Measurements from ENCODE around the gene MAPKAPK2. TPM values are rescaled to one million over a fixed set of nuclear protein-coding genes. Genes with fewer than 3 reads are reported as not detected.
A peak's percentile ranks its signal among the peaks of the same experiment; 100 is the strongest.

Gene MAPKAPK2
- polyA plus RNA-seq, 1 donor (not counting 4 experiments of a cell fraction or from before 2014, with no cell fraction given): 41.5 TPM

- no peaks in the 10 kb centered on the region for H3K9me3 ChIP-seq (ENCODE audit: control insufficient read depth, low read depth, low read length)
- no peak overlapping the region for H3K27ac ChIP-seq (ENCODE audit: control insufficient read depth, insufficient read depth, low read length)
- no peaks in the 10 kb centered on the region for H3K79me2 ChIP-seq (ENCODE audit: control insufficient read depth, insufficient read depth, low read length)
- H3K36me3 ChIP-seq (ENCODE audit: control insufficient read depth in 2 of 2, extremely low read depth in 1 of 2, insufficient read depth in 2 of 2, low read length in 2 of 2): peaks cover 3 to 23% of the 10 kb centered on the region in 2 experiments
- DNase-seq (ENCODE audit: low read depth, low spot score) (no peak), FAIRE-seq (no peak)
- TF ChIP-seq, protein P1, sequence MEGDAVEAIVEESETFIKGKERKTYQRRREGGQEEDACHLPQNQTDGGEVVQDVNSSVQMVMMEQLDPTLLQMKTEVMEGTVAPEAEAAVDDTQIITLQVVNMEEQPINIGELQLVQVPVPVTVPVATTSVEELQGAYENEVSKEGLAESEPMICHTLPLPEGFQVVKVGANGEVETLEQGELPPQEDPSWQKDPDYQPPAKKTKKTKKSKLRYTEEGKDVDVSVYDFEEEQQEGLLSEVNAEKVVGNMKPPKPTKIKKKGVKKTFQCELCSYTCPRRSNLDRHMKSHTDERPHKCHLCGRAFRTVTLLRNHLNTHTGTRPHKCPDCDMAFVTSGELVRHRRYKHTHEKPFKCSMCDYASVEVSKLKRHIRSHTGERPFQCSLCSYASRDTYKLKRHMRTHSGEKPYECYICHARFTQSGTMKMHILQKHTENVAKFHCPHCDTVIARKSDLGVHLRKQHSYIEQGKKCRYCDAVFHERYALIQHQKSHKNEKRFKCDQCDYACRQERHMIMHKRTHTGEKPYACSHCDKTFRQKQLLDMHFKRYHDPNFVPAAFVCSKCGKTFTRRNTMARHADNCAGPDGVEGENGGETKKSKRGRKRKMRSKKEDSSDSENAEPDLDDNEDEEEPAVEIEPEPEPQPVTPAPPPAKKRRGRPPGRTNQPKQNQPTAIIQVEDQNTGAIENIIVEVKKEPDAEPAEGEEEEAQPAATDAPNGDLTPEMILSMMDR (optimal IDR thresholded peaks at IDR 0.05 in 1 of 3, IDR thresholded peaks at IDR 0.05 in 1 of 3, conservative IDR thresholded peaks at IDR 0.05 in 1 of 3; ENCODE audit: extremely low read depth in 1 of 3, insufficient read depth in 2 of 3, low read length in 3 of 3): no peak
- no peak for TF ChIP-seq EZH2 (IDR thresholded peaks at IDR 0.05; ENCODE audit: low read length)
- H3K9me1 ChIP-seq (ENCODE audit: control insufficient read depth, extremely low read depth, insufficient read depth, low read length): peaks cover 4% of the 10 kb centered on the region
- H3K9ac ChIP-seq (ENCODE audit: control insufficient read depth, extremely low read depth, insufficient read depth, low read length): no peak overlapping the region
- no peak overlapping the region for H2AFZ ChIP-seq (ENCODE audit: control insufficient read depth, low read length)
- H3K4me1 ChIP-seq (ENCODE audit: control insufficient read depth, extremely low read depth, insufficient read depth, low read length): peaks cover 8% of the 10 kb centered on the region
- H4K20me1 ChIP-seq (ENCODE audit: control insufficient read depth, extremely low read depth, insufficient read depth, low read length): no peaks in the 10 kb centered on the region
- no peak overlapping the region for H3K4me2 ChIP-seq (ENCODE audit: control insufficient read depth, extremely low read depth, insufficient read depth, low read depth, low read length)
- no peak overlapping the region for H3K4me3 ChIP-seq (ENCODE audit: control insufficient read depth in 2 of 3, extremely low read depth in 1 of 3, insufficient read depth in 2 of 3, low read depth in 1 of 3, low read length in 3 of 3)
- dilution Hi-C loops (cut with MboI; ENCODE audit: extremely low pct_ligation_motif_present, low sequenced_read_pairs): no loop called here
- no peaks in the 10 kb centered on the region for H3K27me3 ChIP-seq (ENCODE audit: control insufficient read depth, extremely low read depth, insufficient read depth, low read length)
These were observed 32.5 kb upstream of the MAPKAPK2 start for GRCh38 chr1:206651958-206652890.

- no peak for TF ChIP-seq EZH2 (IDR thresholded peaks at IDR 0.05; ENCODE audit: low read length)
- TF ChIP-seq, protein P1 (optimal IDR thresholded peaks at IDR 0.05 in 1 of 3, IDR thresholded peaks at IDR 0.05 in 1 of 3, conservative IDR thresholded peaks at IDR 0.05 in 1 of 3; ENCODE audit: extremely low read depth in 1 of 3, insufficient read depth in 2 of 3, low read length in 3 of 3): no peak
These were observed 30.8 kb upstream of the MAPKAPK2 start for GRCh38 chr1:206653715-206654459.

More at GRCh38 chr1:206653715-206654459, 30.8 kb upstream of the MAPKAPK2 start:
- no peak overlapping the region for H3K9ac ChIP-seq (ENCODE audit: control insufficient read depth, extremely low read depth, insufficient read depth, low read length)
- no peaks in the 10 kb centered on the region for H4K20me1 ChIP-seq (ENCODE audit: control insufficient read depth, extremely low read depth, insufficient read depth, low read length)
- H3K4me3 ChIP-seq (ENCODE audit: control insufficient read depth in 2 of 3, extremely low read depth in 1 of 3, insufficient read depth in 2 of 3, low read depth in 1 of 3, low read length in 3 of 3): peak overlapping the region in 1 of 3 experiments; percentile 6
- no peak overlapping the region for H2AFZ ChIP-seq (ENCODE audit: control insufficient read depth, low read length)
- dilution Hi-C loops (cut with MboI; ENCODE audit: extremely low pct_ligation_motif_present, low sequenced_read_pairs): no loop called here
- no peaks in the 10 kb centered on the region for H3K27me3 ChIP-seq (ENCODE audit: control insufficient read depth, extremely low read depth, insufficient read depth, low read length)
- no peak overlapping the region for H3K27ac ChIP-seq (ENCODE audit: control insufficient read depth, insufficient read depth, low read length)
- DNase-seq (ENCODE audit: low read depth, low spot score): no peak
- no peaks in the 10 kb centered on the region for H3K79me2 ChIP-seq (ENCODE audit: control insufficient read depth, insufficient read depth, low read length)
- no peak for FAIRE-seq
- no peaks in the 10 kb centered on the region for H3K9me3 ChIP-seq (ENCODE audit: control insufficient read depth, low read depth, low read length)
- H3K4me1 ChIP-seq (ENCODE audit: control insufficient read depth, extremely low read depth, insufficient read depth, low read length): peaks cover 8% of the 10 kb centered on the region
- H3K36me3 ChIP-seq (ENCODE audit: control insufficient read depth in 2 of 2, extremely low read depth in 1 of 2, insufficient read depth in 2 of 2, low read length in 2 of 2): peaks cover 0 to 8% of the 10 kb centered on the region in 2 experiments
- H3K9me1 ChIP-seq (ENCODE audit: control insufficient read depth, extremely low read depth, insufficient read depth, low read length): no peaks in the 10 kb centered on the region
- H3K4me2 ChIP-seq (ENCODE audit: control insufficient read depth, extremely low read depth, insufficient read depth, low read depth, low read length): peak overlapping the region; percentile 11
